Activated CD8-positive, alpha-beta T cell treated with anti-CD3 and anti-CD28 coated beads, Interleukin-2, amount 10 ng/mL, durations not matched to agents 7 days and 5 days (primary cell): Measurements from ENCODE around the gene EML1. TPM values are rescaled to one million over a fixed set of nuclear protein-coding genes. Genes with fewer than 3 reads are reported as not detected.

Experiments used
- ATAC-seq: fragments of 150-1000 bp; cut with Tn5 transposase; one replicate; pipeline ENCODE4 v1.10.0; 2021; ENCODE audit warnings: moderate library complexity
- CTCF ChIA-PET: fragments of 350-600 bp; sonication (Branson Sonifier 250); formaldehyde crosslinking; loops from one replicate; lab custom pipeline; 2021; ENCODE audit warnings: antibody characterized with exemption; lab: Charles Lee
- POLR2A ChIA-PET: fragments of 350-600 bp; sonication (Branson Sonifier 250); formaldehyde crosslinking; loops from one replicate; lab custom pipeline; 2021; ENCODE audit warnings: antibody characterized with exemption; lab: Charles Lee
- DNase-seq: peaks from one replicate; pipeline ENCODE4 v3.0.0-alpha.2; 2020
- H3K27ac Mint-ChIP-seq: one replicate; pipeline ENCODE4 v1.8.0; 2021; ENCODE audit warnings: mild to moderate bottlenecking, mixed read lengths
- H3K27me3 Mint-ChIP-seq: one replicate; pipeline ENCODE4 v1.8.0; 2021; ENCODE audit warnings: low read depth, mixed read lengths
- H3K36me3 Mint-ChIP-seq: one replicate; pipeline ENCODE4 v1.8.0; 2021; ENCODE audit warnings: low read depth, mixed read lengths
- H3K4me1 Mint-ChIP-seq: one replicate; pipeline ENCODE4 v1.8.0; 2021; ENCODE audit warnings: low read depth, mixed read lengths
- H3K4me3 Mint-ChIP-seq: one replicate; pipeline ENCODE4 v1.8.0; 2021; ENCODE audit warnings: mild to moderate bottlenecking, mixed read lengths
- H3K9me3 Mint-ChIP-seq: one replicate; pipeline ENCODE4 v1.8.0; 2022; ENCODE audit warnings: mixed read lengths; ENCODE audit not compliant: insufficient read depth
- total RNA-seq, 2 experiments: library from RNA; stranded (reverse); gene quantifications; one replicate each; pipeline ENCODE4 v1.2.3, GENCODE V29; 2021

The EML1 gene
- total RNA-seq, 2 experiments from 2014 or later, result not detected

DNA sequence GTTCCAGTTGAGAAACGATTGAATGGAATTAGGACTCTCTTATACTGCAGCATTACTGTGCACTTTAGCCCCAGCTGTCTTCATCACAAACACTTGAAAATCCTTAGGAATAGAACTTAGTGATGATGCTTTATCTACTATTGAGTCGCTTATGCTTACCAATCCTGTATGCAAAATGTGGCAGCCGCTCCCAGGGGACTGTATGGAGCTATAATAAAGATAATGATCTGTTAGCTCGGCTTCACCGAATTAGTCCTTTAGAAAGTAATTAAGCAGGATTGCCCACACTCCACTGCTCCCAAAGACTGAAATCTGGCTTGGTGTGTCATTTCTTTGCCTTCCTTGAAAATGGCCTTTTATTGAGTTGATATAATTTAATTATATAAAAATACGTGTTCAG is 10.6 kb downstream of the EML1 start:
- Mint-ChIP-seq H3K4me1 (no peaks in the 10 kb centered on the region), H3K27ac (no peak overlapping the region), H3K36me3 (no peaks in the 10 kb centered on the region), H3K9me3 (no peaks in the 10 kb centered on the region), H3K27me3 (peaks cover 36% of the 10 kb centered on the region), H3K4me3 (no peak overlapping the region)
- ATAC-seq, result no peak
- no peak for DNase-seq
- ChIA-PET POLR2A (no interaction called here), CTCF (no interaction called here)

DNA sequence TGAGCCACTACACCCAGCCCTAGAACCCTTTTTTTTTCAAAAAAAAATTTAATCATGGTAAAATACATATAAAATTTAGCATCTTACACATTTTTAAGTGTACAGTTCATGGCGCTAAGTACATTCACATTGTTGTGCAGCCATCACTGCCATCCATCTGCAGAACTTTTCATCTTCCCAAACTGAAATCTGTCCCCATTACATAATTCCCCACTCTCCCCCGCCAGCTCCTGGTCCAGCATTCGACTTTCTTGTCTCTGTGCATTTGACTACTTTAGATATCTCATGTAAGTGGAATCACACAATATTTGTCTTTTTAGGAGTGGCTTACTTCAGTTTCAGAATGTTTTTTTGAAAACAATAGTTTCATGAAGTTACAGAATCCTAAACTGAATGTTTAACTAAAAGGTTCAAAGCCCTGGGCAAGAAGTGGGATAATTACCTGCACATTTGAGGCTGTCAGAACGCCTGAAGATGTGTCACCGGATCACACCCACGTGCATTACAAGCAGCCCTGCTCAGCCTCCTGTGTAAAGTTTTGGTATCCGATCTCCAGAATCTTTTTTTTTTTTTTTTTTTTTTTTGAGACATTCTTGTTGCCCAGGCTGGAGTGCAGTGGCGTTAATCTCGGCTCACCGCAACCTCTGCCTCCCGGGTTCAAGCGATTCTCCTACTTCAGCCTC is 12.7 kb downstream of the EML1 start:
- H3K27ac Mint-ChIP-seq, result no peak overlapping the region
- H3K4me1 Mint-ChIP-seq, result no peaks in the 10 kb centered on the region
- no peaks in the 10 kb centered on the region for H3K9me3 Mint-ChIP-seq
- CTCF ChIA-PET, result no interaction called here
- ATAC-seq (no peak), DNase-seq (no peak)
- H3K36me3 Mint-ChIP-seq, result no peaks in the 10 kb centered on the region
- POLR2A ChIA-PET, result no interaction called here
- H3K27me3 Mint-ChIP-seq, result peaks cover 30% of the 10 kb centered on the region
- H3K4me3 Mint-ChIP-seq, result no peak overlapping the region

- DNase-seq (no peak), ATAC-seq (no peak)
- Mint-ChIP-seq H3K27me3 (peaks cover 26% of the 10 kb centered on the region), H3K27ac (no peak overlapping the region), H3K4me1 (no peaks in the 10 kb centered on the region), H3K4me3 (no peak overlapping the region), H3K9me3 (no peaks in the 10 kb centered on the region), H3K36me3 (no peaks in the 10 kb centered on the region)
- POLR2A ChIA-PET, result no interaction called here
- CTCF ChIA-PET, result no interaction called here
Observed at GRCh38 chr14:99806836-99807235, 13.6 kb downstream of the EML1 start.

GRCh38 chr14:99807413-99808153 is 14.4 kb downstream of the EML1 start:
- no peaks in the 10 kb centered on the region for H3K9me3 Mint-ChIP-seq
- ATAC-seq (no peak), DNase-seq (no peak)
- POLR2A ChIA-PET, result no interaction called here
- H3K4me1 Mint-ChIP-seq, result no peaks in the 10 kb centered on the region
- peaks cover 21% of the 10 kb centered on the region for H3K27me3 Mint-ChIP-seq
- H3K27ac Mint-ChIP-seq, result no peak overlapping the region
- H3K36me3 Mint-ChIP-seq, result no peaks in the 10 kb centered on the region
- CTCF ChIA-PET, result no interaction called here
- H3K4me3 Mint-ChIP-seq, result no peak overlapping the region

DNA sequence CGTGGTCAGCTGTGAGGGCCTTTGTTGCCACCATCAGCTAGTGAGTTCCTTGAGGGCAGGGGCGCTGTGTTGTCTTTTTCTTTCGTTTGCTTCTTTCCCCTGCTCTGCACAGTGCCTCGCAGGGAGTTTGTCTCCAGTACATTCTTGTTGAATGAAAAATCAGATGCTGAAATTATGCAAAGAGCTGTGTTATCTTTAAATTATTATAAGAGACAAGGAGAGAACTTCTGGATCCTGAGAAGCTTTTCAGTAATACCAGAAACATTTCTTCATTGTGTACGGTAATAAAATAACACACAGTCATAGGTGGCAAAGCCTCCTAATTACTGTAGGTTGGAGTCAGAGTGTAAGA is 14.9 kb downstream of the EML1 start:
- peaks cover 21% of the 10 kb centered on the region for H3K27me3 Mint-ChIP-seq
- no peak overlapping the region for H3K27ac Mint-ChIP-seq
- CTCF ChIA-PET, result no interaction called here
- no peaks in the 10 kb centered on the region for H3K36me3 Mint-ChIP-seq
- DNase-seq, result no peak
- POLR2A ChIA-PET, result no interaction called here
- H3K4me1 Mint-ChIP-seq, result no peaks in the 10 kb centered on the region
- no peak overlapping the region for H3K4me3 Mint-ChIP-seq
- no peaks in the 10 kb centered on the region for H3K9me3 Mint-ChIP-seq
- no peak for ATAC-seq

DNA sequence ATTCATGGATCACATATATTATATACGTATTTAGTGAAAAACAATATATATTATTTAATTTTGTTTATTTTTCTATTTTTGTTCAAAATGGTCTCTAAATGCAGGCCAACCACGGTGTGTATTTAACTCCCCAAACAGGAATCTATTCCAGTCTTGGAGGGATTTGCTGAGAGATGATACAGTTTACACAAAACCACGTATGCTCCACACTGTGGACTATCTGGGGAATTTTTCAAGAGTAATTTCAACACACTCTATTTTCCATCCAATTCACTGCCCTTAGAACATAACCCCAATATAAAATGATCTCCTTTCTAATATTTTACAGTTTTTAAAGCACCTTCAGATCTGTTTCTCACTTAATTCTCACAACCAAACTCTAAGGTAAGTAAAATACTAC is 15.3 kb downstream of the EML1 start:
- Mint-ChIP-seq H3K27me3 (peaks cover 19% of the 10 kb centered on the region), H3K4me1 (no peaks in the 10 kb centered on the region), H3K9me3 (no peaks in the 10 kb centered on the region), H3K27ac (no peak overlapping the region), H3K36me3 (no peaks in the 10 kb centered on the region), H3K4me3 (no peak overlapping the region)
- POLR2A ChIA-PET, result no interaction called here
- ATAC-seq, result no peak
- CTCF ChIA-PET, result no interaction called here
- DNase-seq, result no peak

- Mint-ChIP-seq H3K27me3 (peaks cover 21% of the 10 kb centered on the region), H3K9me3 (no peaks in the 10 kb centered on the region), H3K27ac (no peak overlapping the region), H3K4me3 (no peak overlapping the region), H3K4me1 (no peaks in the 10 kb centered on the region), H3K36me3 (no peaks in the 10 kb centered on the region)
- ATAC-seq (no peak), DNase-seq (no peak)
- ChIA-PET POLR2A (no interaction called here), CTCF (no interaction called here)
Observed at GRCh38 chr14:99809360-99809759, 16.1 kb downstream of the EML1 start.

DNA sequence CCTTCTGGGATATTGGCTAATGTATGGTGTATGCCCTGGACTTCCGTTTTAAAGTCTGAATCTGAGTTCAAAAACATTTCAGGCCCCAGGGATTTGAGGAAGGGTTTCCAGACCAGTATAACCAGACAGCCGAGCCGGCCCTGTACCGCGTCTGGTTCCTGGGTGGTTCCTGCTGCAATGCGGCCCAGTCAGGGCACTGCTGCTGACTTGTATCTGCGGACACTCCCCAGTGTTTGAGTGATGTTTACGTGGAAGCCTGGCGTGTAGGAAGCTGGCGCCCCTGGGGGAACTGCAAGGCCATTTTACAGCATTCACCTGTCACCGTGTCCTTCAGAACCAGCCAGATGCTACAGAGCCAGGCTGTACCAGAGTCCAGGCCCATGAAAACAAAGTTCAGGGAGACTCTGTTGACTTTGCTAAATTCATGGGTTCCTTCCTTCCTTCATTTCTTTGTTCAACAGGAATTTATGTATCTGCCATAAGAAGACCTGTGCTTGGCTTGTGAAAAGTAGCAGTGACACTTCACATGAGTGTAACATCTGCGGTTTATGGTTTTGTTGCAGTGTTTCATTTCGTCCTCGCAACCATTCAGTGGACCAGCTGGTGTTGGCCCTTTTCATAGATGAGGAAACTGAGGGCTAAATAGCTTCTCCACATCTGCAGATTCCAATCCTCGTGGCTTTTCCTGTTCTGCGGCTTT is 16.8 kb downstream of the EML1 start:
- Mint-ChIP-seq H3K9me3 (no peaks in the 10 kb centered on the region), H3K4me1 (no peaks in the 10 kb centered on the region), H3K4me3 (no peak overlapping the region), H3K27me3 (peaks cover 23% of the 10 kb centered on the region), H3K36me3 (no peaks in the 10 kb centered on the region), H3K27ac (no peak overlapping the region)
- ATAC-seq (no peak), DNase-seq (no peak)
- CTCF ChIA-PET, result no interaction called here
- POLR2A ChIA-PET, result no interaction called here

- Mint-ChIP-seq H3K9me3 (no peaks in the 10 kb centered on the region), H3K4me3 (no peak overlapping the region), H3K27me3 (peaks cover 20% of the 10 kb centered on the region), H3K36me3 (no peaks in the 10 kb centered on the region), H3K4me1 (no peaks in the 10 kb centered on the region), H3K27ac (no peak overlapping the region)
- CTCF ChIA-PET, result no interaction called here
- POLR2A ChIA-PET, result no interaction called here
- ATAC-seq (no peak), DNase-seq (no peak)
Observed at GRCh38 chr14:99810559-99810874, 17.3 kb downstream of the EML1 start.

- Mint-ChIP-seq H3K27me3 (peaks cover 12% of the 10 kb centered on the region), H3K36me3 (no peaks in the 10 kb centered on the region), H3K27ac (no peak overlapping the region), H3K4me3 (no peak overlapping the region), H3K9me3 (no peaks in the 10 kb centered on the region), H3K4me1 (no peaks in the 10 kb centered on the region)
- POLR2A ChIA-PET, result no interaction called here
- no peak for ATAC-seq
- DNase-seq, result no peak
- CTCF ChIA-PET, result no interaction called here
Observed at GRCh38 chr14:99812096-99812750, 19.0 kb downstream of the EML1 start.

DNA sequence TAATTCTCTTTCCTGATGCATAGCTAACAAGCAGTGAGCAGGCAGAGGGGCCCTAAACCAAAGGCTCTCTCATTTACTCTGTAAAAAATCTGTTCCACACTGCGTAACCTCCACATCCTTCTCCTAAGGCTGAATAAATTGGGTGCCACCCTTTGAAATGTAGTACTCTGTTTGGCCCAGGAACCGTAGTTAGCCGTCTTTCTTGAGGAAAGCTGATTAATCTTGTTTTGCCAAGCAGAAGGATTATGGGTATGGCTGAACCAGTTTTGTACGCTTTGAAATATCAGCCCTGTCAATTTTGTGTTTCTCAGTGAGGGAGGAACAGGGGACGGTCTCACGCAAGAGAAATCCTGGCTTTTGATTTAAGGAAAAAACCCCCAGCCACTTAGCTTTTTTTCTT is 19.7 kb downstream of the EML1 start:
- POLR2A ChIA-PET, result no interaction called here
- peaks cover 13% of the 10 kb centered on the region for H3K27me3 Mint-ChIP-seq
- CTCF ChIA-PET, result no interaction called here

DNA sequence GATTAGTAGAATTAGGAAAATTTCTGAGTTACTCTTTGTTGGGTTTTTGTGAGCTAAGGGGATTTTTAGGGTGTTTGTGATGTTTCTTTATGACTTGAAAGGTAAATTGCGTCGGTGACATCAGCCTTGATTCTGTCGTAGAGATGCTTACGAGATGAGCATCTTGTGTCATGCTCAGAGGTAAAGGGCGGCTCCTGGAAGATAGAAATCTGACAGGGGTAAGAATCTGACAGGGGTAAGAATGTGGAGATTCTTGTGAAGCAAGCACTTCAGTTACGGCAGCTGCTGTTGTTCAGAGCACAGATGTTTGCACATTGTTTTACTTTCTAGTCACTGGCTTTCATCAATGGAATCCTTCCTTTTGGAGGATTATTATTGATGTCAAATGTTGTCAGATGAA is 22.5 kb downstream of the EML1 start:
- no peak for ATAC-seq
- H3K27ac Mint-ChIP-seq, result no peak overlapping the region

More for the DNA sequence above, 19.7 kb downstream of the EML1 start:
- H3K27ac Mint-ChIP-seq, result no peak overlapping the region
- no peaks in the 10 kb centered on the region for H3K9me3 Mint-ChIP-seq
- no peak for DNase-seq
- no peaks in the 10 kb centered on the region for H3K4me1 Mint-ChIP-seq
- no peaks in the 10 kb centered on the region for H3K36me3 Mint-ChIP-seq
- H3K4me3 Mint-ChIP-seq, result no peak overlapping the region
- ATAC-seq, result no peak

More for the DNA sequence above, 22.5 kb downstream of the EML1 start:
- no peak for DNase-seq
- Mint-ChIP-seq H3K36me3 (no peaks in the 10 kb centered on the region), H3K4me1 (peaks cover 8% of the 10 kb centered on the region), H3K4me3 (no peak overlapping the region), H3K27me3 (peaks cover 29% of the 10 kb centered on the region), H3K9me3 (no peaks in the 10 kb centered on the region)
- CTCF ChIA-PET, result interaction anchor here (0.6 kb wide), 1 partner anchor 125 kb away, joined by 3 read pairs; no protein-coding TSS in a partner anchor
- POLR2A ChIA-PET, result no interaction called here
